HFFc6 (cell line): ENCODE data around the gene OR2L5. TPM values are rescaled to one million over a fixed set of nuclear protein-coding genes. Genes with fewer than 3 reads are reported as not detected.

Experiments used
- DNase-seq: peaks from one replicate; pipeline ENCODE4 v3.0.0-alpha.2; 2018
- H3K27ac Mint-ChIP-seq: 2 replicates; pipeline ENCODE4 v1.8.0; 2020; ENCODE audit warnings: mild to moderate bottlenecking, mixed read lengths
- H3K27me3 Mint-ChIP-seq: 2 replicates; pipeline ENCODE4 v1.8.0; 2021; ENCODE audit warnings: mild to moderate bottlenecking, moderate library complexity, mixed read lengths; ENCODE audit not compliant: insufficient read depth
- H3K36me3 Mint-ChIP-seq: 2 replicates; pipeline ENCODE4 v1.8.0; 2021; ENCODE audit warnings: low read depth, mixed read lengths
- H3K4me1 Mint-ChIP-seq: 2 replicates; pipeline ENCODE4 v1.8.0; 2020; ENCODE audit warnings: low read depth, mixed read lengths
- H3K4me3 Mint-ChIP-seq: 2 replicates; pipeline ENCODE4 v1.8.0; 2020; ENCODE audit warnings: mild to moderate bottlenecking, moderate library complexity, mixed read lengths
- H3K9me3 Mint-ChIP-seq: 2 replicates; pipeline ENCODE4 v1.8.0; 2020; ENCODE audit warnings: mild to moderate bottlenecking, mixed read lengths
- CTCF ChIP-seq: fragments of 200-600 bp; sonication (generic); IDR thresholded peaks from 2 replicates; pipeline ENCODE4 v1.5.0; 2021; ENCODE audit warnings: antibody characterized with exemption, mild to moderate bottlenecking
- long read RNA-seq: library from polyadenylated mRNA; unstranded; transcript quantifications from one replicate; pipeline ENCODE4 v2.0.0, GENCODE V29; 2019
- total RNA-seq, 6 experiments: library from RNA; stranded (reverse); fragmentation: NEBNext Ultra II Directional; extraction: Animal tissue kit (Norgen Biotek cat#: 25700); gene quantifications; 2 replicates in 1 of 6; 3 replicates in 5 of 6; pipeline ENCODE4 v1.2.3, GENCODE V29; 2021

OR2L5 gene
- total RNA-seq, result not detected
- long read RNA-seq, result 0 reads

- no peak for TF ChIP-seq CTCF
Observed at GRCh38 chr1:248013229-248013710, at the start of gene OR2L5. Gene OR2L5, plus strand, starts transcription at chr1:248013660. Its CDS starts 8,288 bp downstream, at chr1:248021948.

GRCh38 chr1:247964933-247965332 lies 48.5 kb upstream of the OR2L5 start, which contains the start of gene OR2AK2:
Gene OR2AK2, plus strand, starts transcription at chr1:247965233. Its CDS starts 144 bp downstream, at chr1:247965377.
- no peak for DNase-seq
- Mint-ChIP-seq H3K9me3 (peaks cover 15% of the 10 kb centered on the region), H3K27me3 (no peaks in the 10 kb centered on the region), H3K36me3 (no peaks in the 10 kb centered on the region), H3K4me3 (no peak within 1 kb of the TSS), H3K4me1 (no peaks in the 10 kb centered on the region), H3K27ac (no peak within 1 kb of the TSS)
- TF ChIP-seq CTCF, result no peak

More at GRCh38 chr1:248013229-248013710, at the start of gene OR2L5:
- Mint-ChIP-seq H3K4me1 (no peaks in the 10 kb centered on the region), H3K36me3 (peaks cover 12% of the 10 kb centered on the region; the same call in 1 of the 2 replicates), H3K9me3 (peaks cover 45% of the 10 kb centered on the region), H3K27me3 (no peaks in the 10 kb centered on the region), H3K4me3 (no peak within 1 kb of the TSS), H3K27ac (no peak within 1 kb of the TSS)
- DNase-seq, result no peak

GRCh38 chr1:247966532-247967204 lies 46.8 kb upstream of the OR2L5 start:
- DNase-seq, result no peak
- H3K36me3 Mint-ChIP-seq, result no peaks in the 10 kb centered on the region
- no peaks in the 10 kb centered on the region for H3K27me3 Mint-ChIP-seq
- TF ChIP-seq CTCF, result no peak
- peak overlapping the region; percentile 20; the same call in 1 of the 2 replicates for H3K4me3 Mint-ChIP-seq
- peaks cover 18% of the 10 kb centered on the region for H3K9me3 Mint-ChIP-seq
- H3K27ac Mint-ChIP-seq, result no peak overlapping the region
- no peaks in the 10 kb centered on the region for H3K4me1 Mint-ChIP-seq

GRCh38 chr1:247992986-247993385 lies 20.5 kb upstream of the OR2L5 start:
- no peaks in the 10 kb centered on the region for H3K4me1 Mint-ChIP-seq
- peaks cover 28% of the 10 kb centered on the region for H3K9me3 Mint-ChIP-seq
- no peaks in the 10 kb centered on the region; the same call in 1 of the 2 replicates for H3K27me3 Mint-ChIP-seq
- H3K27ac Mint-ChIP-seq, result no peak overlapping the region
- no peak overlapping the region for H3K4me3 Mint-ChIP-seq
- DNase-seq, result no peak
- H3K36me3 Mint-ChIP-seq, result no peaks in the 10 kb centered on the region
- no peak for TF ChIP-seq CTCF

GRCh38 chr1:247998811-247999210 lies 14.6 kb upstream of the OR2L5 start:
- no peak for TF ChIP-seq CTCF
- H3K27ac Mint-ChIP-seq, result no peak overlapping the region
- H3K4me3 Mint-ChIP-seq, result no peak overlapping the region
- H3K36me3 Mint-ChIP-seq, result no peaks in the 10 kb centered on the region
- DNase-seq, result no peak
- no peaks in the 10 kb centered on the region; the same call in 1 of the 2 replicates for H3K27me3 Mint-ChIP-seq
- H3K4me1 Mint-ChIP-seq, result no peaks in the 10 kb centered on the region
- peaks cover 29% of the 10 kb centered on the region for H3K9me3 Mint-ChIP-seq
